Brain microvascular endothelial cell (primary cell): ENCODE results near the gene TEX51.

Source experiments
- DNase-seq: peaks from one replicate; pipeline ENCODE4 v3.0.0-alpha.2; 2020
- H3K27ac ChIP-seq: fragments of 250-450 bp; sonication (Bioruptor Pico); 2 replicates; pipeline ENCODE4 v1.5.1; 2020; ENCODE audit warnings: mild to moderate bottlenecking, moderate library complexity
- H3K27me3 ChIP-seq: fragments of 250-450 bp; sonication (Bioruptor Pico); replicated peaks from 2 replicates; pipeline ENCODE4 v1.5.1; 2020; ENCODE audit warnings: mild to moderate bottlenecking
- H3K36me3 ChIP-seq: fragments of 250-450 bp; sonication (Bioruptor Pico); replicated peaks from 2 replicates; pipeline ENCODE4 v1.5.1; 2020; ENCODE audit warnings: mild to moderate bottlenecking
- H3K4me3 ChIP-seq: 2 replicates; pipeline ENCODE4 v1.5.1; 2011; ENCODE audit warnings: low read depth, mild to moderate bottlenecking, control low read depth, low read length, moderate library complexity
- in situ Hi-C: cut with HindIII; loops from 2 replicates; pipeline ENCODE4 v1.10.0; 2017; ENCODE audit warnings: low sequenced_read_pairs, low pct_ligation_motif_present
- TF ChIP-seq, protein P1 (sequence below): IDR thresholded peaks from 2 replicates; pipeline ENCODE4 v1.5.1; 2011; ENCODE audit warnings: low read depth, mild to moderate bottlenecking, moderate library complexity, low read length, control low read depth, inconsistent platforms; ENCODE audit errors: missing control alignments

The TEX51 gene

DNA sequence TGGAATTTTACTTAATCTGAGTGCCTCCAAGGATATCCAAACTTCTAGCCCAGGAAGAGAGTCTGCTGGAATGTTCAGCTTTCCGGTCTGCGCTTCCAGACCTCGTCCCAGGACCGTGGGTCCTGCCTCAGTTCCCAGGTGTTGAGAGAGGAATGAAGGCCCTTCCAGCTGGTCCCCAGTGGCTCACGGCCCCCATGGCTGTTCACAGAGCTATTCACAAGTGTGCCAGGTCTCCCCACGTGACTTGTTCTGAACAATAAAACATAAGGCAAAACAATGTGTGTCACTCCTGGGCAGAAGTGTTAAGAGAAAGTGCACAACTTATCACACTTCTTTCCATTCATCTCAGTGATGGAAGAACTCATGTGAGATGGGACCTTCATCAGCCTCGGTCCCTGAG, 20.1 kb upstream of the TEX51 start:
- no peak overlapping the region for H3K27ac ChIP-seq
- H3K36me3 ChIP-seq: no peaks in the 10 kb centered on the region
- in situ Hi-C loops: no loop called here
- H3K4me3 ChIP-seq: no peak overlapping the region
- TF ChIP-seq, protein P1, sequence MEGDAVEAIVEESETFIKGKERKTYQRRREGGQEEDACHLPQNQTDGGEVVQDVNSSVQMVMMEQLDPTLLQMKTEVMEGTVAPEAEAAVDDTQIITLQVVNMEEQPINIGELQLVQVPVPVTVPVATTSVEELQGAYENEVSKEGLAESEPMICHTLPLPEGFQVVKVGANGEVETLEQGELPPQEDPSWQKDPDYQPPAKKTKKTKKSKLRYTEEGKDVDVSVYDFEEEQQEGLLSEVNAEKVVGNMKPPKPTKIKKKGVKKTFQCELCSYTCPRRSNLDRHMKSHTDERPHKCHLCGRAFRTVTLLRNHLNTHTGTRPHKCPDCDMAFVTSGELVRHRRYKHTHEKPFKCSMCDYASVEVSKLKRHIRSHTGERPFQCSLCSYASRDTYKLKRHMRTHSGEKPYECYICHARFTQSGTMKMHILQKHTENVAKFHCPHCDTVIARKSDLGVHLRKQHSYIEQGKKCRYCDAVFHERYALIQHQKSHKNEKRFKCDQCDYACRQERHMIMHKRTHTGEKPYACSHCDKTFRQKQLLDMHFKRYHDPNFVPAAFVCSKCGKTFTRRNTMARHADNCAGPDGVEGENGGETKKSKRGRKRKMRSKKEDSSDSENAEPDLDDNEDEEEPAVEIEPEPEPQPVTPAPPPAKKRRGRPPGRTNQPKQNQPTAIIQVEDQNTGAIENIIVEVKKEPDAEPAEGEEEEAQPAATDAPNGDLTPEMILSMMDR: no peak
- no peak for DNase-seq
- no peaks in the 10 kb centered on the region for H3K27me3 ChIP-seq

DNA sequence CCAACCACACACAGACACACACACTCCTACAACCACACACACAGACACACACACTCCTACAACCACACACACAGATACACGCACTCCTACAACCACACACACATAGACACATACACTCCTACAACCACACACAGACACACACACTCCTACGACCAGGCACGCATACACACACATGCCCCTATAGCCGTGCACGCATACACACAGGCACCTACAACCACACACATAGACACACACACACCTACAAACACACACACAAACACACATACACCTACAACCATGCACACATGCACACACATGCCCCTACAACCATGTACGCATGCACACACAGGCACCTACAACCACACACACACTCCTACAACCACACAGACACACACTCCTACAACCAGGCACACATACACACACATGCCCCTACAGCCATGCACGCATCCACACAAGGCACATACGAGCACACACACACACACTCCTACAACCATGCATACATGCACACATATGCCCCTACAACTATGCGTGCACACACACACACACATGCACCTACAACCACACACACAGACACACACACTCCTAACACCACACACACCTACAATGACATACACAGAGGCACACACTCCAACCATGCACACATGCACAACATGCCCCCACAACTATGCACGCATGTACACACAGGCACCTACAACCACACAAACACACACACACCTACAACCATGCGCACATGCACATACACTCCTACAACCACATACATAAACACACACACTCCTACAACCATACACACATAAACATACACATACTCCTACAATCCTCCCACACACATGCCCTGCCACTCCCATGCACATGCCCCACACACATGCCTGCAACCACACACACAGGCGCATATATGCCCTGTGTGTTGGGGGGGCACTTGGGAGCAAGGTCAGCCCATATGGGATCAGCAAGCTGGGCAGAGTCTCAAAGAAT, 19.1 kb upstream of the TEX51 start:
- no peaks in the 10 kb centered on the region for H3K36me3 ChIP-seq

DNA sequence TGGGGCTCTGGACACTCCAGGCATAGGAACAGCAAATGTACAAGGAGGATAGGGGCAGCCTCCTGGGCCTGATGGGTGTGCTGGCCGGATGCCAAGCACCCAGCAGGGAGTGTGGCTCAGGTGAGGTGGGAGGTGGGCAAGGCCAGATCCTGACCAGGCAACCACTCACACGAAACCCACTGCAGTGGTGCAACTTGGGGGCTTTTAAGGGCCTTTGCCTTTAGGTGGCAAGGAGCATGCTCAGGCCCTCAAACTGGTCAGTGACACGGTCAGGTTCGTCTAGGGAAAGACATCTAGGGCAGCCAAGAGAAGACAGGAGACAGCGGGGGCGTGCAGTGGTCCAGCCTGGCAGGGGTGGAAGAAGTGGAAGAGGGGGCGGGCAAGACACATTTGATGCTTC, 18.4 kb upstream of the TEX51 start:
- in situ Hi-C loops: no loop called here
- H3K36me3 ChIP-seq: no peaks in the 10 kb centered on the region
- no peak overlapping the region for H3K4me3 ChIP-seq
- no peak for DNase-seq
- TF ChIP-seq, protein P1: no peak
- no peaks in the 10 kb centered on the region for H3K27me3 ChIP-seq
- H3K27ac ChIP-seq: no peak overlapping the region

More for the DNA sequence above, 19.1 kb upstream of the TEX51 start:
- Histone ChIP-seq H3K27ac (no peak overlapping the region), H3K27me3 (no peaks in the 10 kb centered on the region), H3K4me3 (no peak overlapping the region)
- no peak for DNase-seq
- TF ChIP-seq, protein P1: no peak
- in situ Hi-C loops: no loop called here

DNA sequence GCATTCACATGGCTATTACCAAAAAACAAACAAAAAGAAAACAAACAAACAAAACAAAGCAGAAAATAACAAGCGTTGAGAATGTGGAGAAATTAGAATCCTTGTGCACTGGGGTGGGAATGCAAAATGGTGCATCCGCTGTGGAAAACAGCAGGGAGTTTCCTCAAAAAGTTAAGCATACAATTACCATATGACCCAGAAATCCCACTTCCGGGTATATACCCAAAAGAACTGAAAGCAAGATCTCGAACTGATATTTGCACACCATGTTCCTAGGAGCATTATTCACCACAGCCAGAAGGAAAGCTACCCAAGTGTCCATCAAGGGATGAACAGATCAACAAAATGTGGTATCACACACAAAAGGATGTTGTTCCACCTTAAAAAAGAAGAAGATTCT, 17.9 kb upstream of the TEX51 start:
- H3K4me3 ChIP-seq: no peak overlapping the region

DNA sequence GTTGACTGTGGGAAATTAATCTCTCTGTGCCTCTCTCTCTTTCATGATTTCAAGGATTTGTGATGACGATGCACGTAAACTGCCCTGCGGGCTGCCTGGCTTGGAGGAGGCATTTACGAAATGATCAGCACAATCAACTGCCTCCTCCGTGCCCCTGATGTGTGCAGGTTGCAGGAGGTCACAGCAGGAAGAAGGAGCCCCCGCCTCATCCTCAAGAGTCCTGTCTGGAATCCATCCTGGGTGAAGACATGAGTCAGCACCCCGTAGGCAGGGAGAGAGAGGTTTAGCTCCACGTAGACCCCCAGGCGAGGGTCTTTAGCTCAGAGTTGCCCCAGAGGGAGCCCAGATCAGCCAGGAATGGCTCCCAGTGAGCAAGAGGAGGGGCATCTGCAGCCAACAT, 17.1 kb upstream of the TEX51 start:
- H3K36me3 ChIP-seq: no peaks in the 10 kb centered on the region
- H3K4me3 ChIP-seq: no peak overlapping the region
- no peak for DNase-seq
- in situ Hi-C loops: no loop called here
- TF ChIP-seq, protein P1: no peak
- no peaks in the 10 kb centered on the region for H3K27me3 ChIP-seq
- no peak overlapping the region for H3K27ac ChIP-seq

More for the DNA sequence above, 17.9 kb upstream of the TEX51 start:
- Histone ChIP-seq H3K36me3 (no peaks in the 10 kb centered on the region), H3K27me3 (no peaks in the 10 kb centered on the region), H3K27ac (no peak overlapping the region)
- no peak for DNase-seq
- in situ Hi-C loops: no loop called here
- TF ChIP-seq, protein P1: no peak
